HEK293 (cell line): ENCODE data around the gene DIP2C.

Source experiments
- HIC1 ChIP-seq: fragments of 450-650 bp; formaldehyde crosslinking; IDR thresholded peaks from 2 replicates; pipeline ENCODE4 v1.5.1; 2016; ENCODE audit warnings: missing biosample characterization, missing genetic modification characterization
- SCRT2 ChIP-seq: fragments of 450-650 bp; formaldehyde crosslinking; IDR thresholded peaks from 2 replicates; pipeline ENCODE4 v1.5.1; 2016; ENCODE audit warnings: missing biosample characterization, missing genetic modification characterization
- ZNF114 ChIP-seq: fragments of 450-650 bp; formaldehyde crosslinking; IDR thresholded peaks from 2 replicates; pipeline ENCODE4 v1.5.0; 2017; ENCODE audit warnings: missing biosample characterization, missing genetic modification characterization
- ZNF549 ChIP-seq: fragments of 450-650 bp; IDR thresholded peaks from 2 replicates; pipeline ENCODE4 v1.5.1; 2018; ENCODE audit warnings: missing biosample characterization, missing genetic modification characterization, mild to moderate bottlenecking, inconsistent platforms, moderate library complexity
- ZNF571 ChIP-seq: fragments of 450-650 bp; formaldehyde crosslinking; IDR thresholded peaks from 2 replicates; pipeline ENCODE4 v1.5.0; 2017; ENCODE audit warnings: missing biosample characterization, missing genetic modification characterization
- ZNF76 ChIP-seq: fragments of 450-650 bp; formaldehyde crosslinking; IDR thresholded peaks from 2 replicates; pipeline ENCODE4; 2016; ENCODE audit warnings: low read depth, missing biosample characterization, missing genetic modification characterization, borderline replicate concordance
- TF ChIP-seq, protein P1 (sequence below): fragments of 450-650 bp; formaldehyde crosslinking; IDR thresholded peaks from 2 replicates; pipeline ENCODE4 v1.5.1; 2016; ENCODE audit warnings: missing biosample characterization, missing genetic modification characterization
- TF ChIP-seq, protein P2 (sequence below): fragments of 450-650 bp; formaldehyde crosslinking; IDR thresholded peaks from 2 replicates; pipeline ENCODE4 v1.5.1; 2016; ENCODE audit warnings: missing biosample characterization, missing genetic modification characterization
- TF ChIP-seq, protein P3 (sequence below): fragments of 450-650 bp; formaldehyde crosslinking; IDR thresholded peaks from 2 replicates; pipeline ENCODE4 v1.5.1; 2016; ENCODE audit warnings: missing biosample characterization, missing genetic modification characterization
- TF ChIP-seq, protein P4 (sequence below): fragments of 450-650 bp; formaldehyde crosslinking; IDR thresholded peaks from 2 replicates; pipeline ENCODE4 v1.5.1; 2016; ENCODE audit warnings: missing biosample characterization, missing genetic modification characterization

- TF ChIP-seq ZNF114 (tag by site-specific recombination) (no peak), HIC1 (tag by site-specific recombination) (no peak), SCRT2 (no peak), ZNF571 (tag by site-specific recombination) (no peak), ZNF549 (tag by site-specific recombination) (no peak), ZNF76 (tag by site-specific recombination) (no peak)
- TF ChIP-seq, protein P1, sequence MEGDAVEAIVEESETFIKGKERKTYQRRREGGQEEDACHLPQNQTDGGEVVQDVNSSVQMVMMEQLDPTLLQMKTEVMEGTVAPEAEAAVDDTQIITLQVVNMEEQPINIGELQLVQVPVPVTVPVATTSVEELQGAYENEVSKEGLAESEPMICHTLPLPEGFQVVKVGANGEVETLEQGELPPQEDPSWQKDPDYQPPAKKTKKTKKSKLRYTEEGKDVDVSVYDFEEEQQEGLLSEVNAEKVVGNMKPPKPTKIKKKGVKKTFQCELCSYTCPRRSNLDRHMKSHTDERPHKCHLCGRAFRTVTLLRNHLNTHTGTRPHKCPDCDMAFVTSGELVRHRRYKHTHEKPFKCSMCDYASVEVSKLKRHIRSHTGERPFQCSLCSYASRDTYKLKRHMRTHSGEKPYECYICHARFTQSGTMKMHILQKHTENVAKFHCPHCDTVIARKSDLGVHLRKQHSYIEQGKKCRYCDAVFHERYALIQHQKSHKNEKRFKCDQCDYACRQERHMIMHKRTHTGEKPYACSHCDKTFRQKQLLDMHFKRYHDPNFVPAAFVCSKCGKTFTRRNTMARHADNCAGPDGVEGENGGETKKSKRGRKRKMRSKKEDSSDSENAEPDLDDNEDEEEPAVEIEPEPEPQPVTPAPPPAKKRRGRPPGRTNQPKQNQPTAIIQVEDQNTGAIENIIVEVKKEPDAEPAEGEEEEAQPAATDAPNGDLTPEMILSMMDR (tag by site-specific recombination): no peak
- TF ChIP-seq, protein P2, sequence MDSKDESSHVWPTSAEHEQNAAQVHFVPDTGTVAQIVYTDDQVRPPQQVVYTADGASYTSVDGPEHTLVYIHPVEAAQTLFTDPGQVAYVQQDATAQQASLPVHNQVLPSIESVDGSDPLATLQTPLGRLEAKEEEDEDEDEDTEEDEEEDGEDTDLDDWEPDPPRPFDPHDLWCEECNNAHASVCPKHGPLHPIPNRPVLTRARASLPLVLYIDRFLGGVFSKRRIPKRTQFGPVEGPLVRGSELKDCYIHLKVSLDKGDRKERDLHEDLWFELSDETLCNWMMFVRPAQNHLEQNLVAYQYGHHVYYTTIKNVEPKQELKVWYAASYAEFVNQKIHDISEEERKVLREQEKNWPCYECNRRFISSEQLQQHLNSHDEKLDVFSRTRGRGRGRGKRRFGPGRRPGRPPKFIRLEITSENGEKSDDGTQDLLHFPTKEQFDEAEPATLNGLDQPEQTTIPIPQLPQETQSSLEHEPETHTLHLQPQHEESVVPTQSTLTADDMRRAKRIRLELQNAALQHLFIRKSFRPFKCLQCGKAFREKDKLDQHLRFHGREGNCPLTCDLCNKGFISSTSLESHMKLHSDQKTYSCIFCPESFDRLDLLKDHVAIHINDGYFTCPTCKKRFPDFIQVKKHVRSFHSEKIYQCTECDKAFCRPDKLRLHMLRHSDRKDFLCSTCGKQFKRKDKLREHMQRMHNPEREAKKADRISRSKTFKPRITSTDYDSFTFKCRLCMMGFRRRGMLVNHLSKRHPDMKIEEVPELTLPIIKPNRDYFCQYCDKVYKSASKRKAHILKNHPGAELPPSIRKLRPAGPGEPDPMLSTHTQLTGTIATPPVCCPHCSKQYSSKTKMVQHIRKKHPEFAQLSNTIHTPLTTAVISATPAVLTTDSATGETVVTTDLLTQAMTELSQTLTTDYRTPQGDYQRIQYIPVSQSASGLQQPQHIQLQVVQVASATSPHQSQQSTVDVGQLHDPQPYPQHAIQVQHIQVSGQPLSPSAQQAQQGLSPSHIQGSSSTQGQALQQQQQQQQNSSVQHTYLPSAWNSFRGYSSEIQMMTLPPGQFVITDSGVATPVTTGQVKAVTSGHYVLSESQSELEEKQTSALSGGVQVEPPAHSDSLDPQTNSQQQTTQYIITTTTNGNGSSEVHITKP (tag by site-specific recombination): no peak
- TF ChIP-seq, protein P3, sequence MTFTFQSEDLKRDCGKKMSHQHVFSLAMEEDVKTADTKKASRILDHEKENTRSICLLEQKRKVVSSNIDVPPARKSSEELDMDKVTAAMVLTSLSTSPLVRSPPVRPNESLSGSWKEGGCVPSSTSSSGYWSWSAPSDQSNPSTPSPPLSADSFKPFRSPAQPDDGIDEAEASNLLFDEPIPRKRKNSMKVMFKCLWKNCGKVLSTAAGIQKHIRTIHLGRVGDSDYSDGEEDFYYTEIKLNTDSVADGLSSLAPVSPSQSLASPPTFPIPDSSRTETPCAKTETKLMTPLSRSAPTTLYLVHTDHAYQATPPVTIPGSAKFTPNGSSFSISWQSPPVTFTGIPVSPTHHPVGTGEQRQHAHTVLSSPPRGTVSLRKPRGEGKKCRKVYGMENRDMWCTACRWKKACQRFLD (tag by site-specific recombination): no peak
- TF ChIP-seq, protein P4, sequence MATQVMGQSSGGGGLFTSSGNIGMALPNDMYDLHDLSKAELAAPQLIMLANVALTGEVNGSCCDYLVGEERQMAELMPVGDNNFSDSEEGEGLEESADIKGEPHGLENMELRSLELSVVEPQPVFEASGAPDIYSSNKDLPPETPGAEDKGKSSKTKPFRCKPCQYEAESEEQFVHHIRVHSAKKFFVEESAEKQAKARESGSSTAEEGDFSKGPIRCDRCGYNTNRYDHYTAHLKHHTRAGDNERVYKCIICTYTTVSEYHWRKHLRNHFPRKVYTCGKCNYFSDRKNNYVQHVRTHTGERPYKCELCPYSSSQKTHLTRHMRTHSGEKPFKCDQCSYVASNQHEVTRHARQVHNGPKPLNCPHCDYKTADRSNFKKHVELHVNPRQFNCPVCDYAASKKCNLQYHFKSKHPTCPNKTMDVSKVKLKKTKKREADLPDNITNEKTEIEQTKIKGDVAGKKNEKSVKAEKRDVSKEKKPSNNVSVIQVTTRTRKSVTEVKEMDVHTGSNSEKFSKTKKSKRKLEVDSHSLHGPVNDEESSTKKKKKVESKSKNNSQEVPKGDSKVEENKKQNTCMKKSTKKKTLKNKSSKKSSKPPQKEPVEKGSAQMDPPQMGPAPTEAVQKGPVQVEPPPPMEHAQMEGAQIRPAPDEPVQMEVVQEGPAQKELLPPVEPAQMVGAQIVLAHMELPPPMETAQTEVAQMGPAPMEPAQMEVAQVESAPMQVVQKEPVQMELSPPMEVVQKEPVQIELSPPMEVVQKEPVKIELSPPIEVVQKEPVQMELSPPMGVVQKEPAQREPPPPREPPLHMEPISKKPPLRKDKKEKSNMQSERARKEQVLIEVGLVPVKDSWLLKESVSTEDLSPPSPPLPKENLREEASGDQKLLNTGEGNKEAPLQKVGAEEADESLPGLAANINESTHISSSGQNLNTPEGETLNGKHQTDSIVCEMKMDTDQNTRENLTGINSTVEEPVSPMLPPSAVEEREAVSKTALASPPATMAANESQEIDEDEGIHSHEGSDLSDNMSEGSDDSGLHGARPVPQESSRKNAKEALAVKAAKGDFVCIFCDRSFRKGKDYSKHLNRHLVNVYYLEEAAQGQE: no peak
Observed at GRCh38 chr10:598415-599170, 90.9 kb downstream of the DIP2C start.
